SK-N-SH treated with all-trans-retinoic acid at 6 μM for 48 hours (cell line): ENCODE results near the gene CHI3L1.

Experiments used
- ATAC-seq: fragments of 200-7000 bp; cut with Tn5 transposase; 3 replicates; pipeline ENCODE4 v1.9.1; 2020; ENCODE audit warnings: mild to moderate bottlenecking, moderate library complexity
- BACH2 ChIP-seq: fragments of 250-450 bp; sonication (Bioruptor Pico); IDR thresholded peaks from 2 replicates; pipeline ENCODE4 v1.9.0; 2021; ENCODE audit warnings: mild to moderate bottlenecking, borderline replicate concordance
- CSDC2 ChIP-seq: fragments of 250-450 bp; sonication (Bioruptor Pico); IDR thresholded peaks from 2 replicates; pipeline ENCODE4 v1.5.0; 2020; ENCODE audit warnings: mild to moderate bottlenecking, moderate library complexity
- CSRNP3 ChIP-seq: fragments of 250-450 bp; sonication (Bioruptor Pico); IDR thresholded peaks from 2 replicates; pipeline ENCODE4 v1.5.1; 2021; ENCODE audit warnings: mild to moderate bottlenecking, moderate library complexity
- GLIS3 ChIP-seq: fragments of 250-450 bp; sonication (Bioruptor Pico); IDR thresholded peaks from 2 replicates; pipeline ENCODE4 v1.5.0; 2020; ENCODE audit warnings: mild to moderate bottlenecking, moderate library complexity
- ISL1 ChIP-seq: fragments of 250-450 bp; sonication (Bioruptor Pico); IDR thresholded peaks from 2 replicates; pipeline ENCODE4 v2.1.2; 2022; ENCODE audit warnings: mild to moderate bottlenecking, moderate library complexity
- OSR1 ChIP-seq: fragments of 250-450 bp; sonication (Bioruptor Pico); IDR thresholded peaks from 2 replicates; pipeline ENCODE4 v1.8.0; 2022; ENCODE audit warnings: moderate library complexity, mild to moderate bottlenecking, inconsistent platforms
- PATZ1 ChIP-seq: fragments of 250-450 bp; sonication (Bioruptor Pico); IDR thresholded peaks from 2 replicates; pipeline ENCODE4 v1.8.0; 2020; ENCODE audit warnings: mild to moderate bottlenecking, moderate library complexity, borderline replicate concordance
- PPARA ChIP-seq: fragments of 250-450 bp; sonication (Bioruptor Pico); IDR thresholded peaks from 2 replicates; pipeline ENCODE4 v1.5.0; 2020; ENCODE audit warnings: mild to moderate bottlenecking, borderline replicate concordance
- RARB ChIP-seq: fragments of 250-450 bp; sonication (Bioruptor Pico); IDR thresholded peaks from 2 replicates; pipeline ENCODE4 v1.8.0; 2021; ENCODE audit warnings: mild to moderate bottlenecking, moderate library complexity
- SNAI2 ChIP-seq: fragments of 250-450 bp; sonication (Bioruptor Pico); IDR thresholded peaks from 2 replicates; pipeline ENCODE4 v1.5.0; 2020; ENCODE audit warnings: mild to moderate bottlenecking, moderate library complexity
- TCF4 ChIP-seq: fragments of 250-450 bp; sonication (Bioruptor Pico); IDR thresholded peaks from 2 replicates; pipeline ENCODE4 v1.8.0; 2021; ENCODE audit warnings: mild to moderate bottlenecking, moderate library complexity, borderline replicate concordance
- TOX ChIP-seq: fragments of 250-450 bp; sonication (Bioruptor Pico); IDR thresholded peaks from 2 replicates; pipeline ENCODE4 v1.8.0; 2021; ENCODE audit warnings: mild to moderate bottlenecking, moderate library complexity, borderline replicate concordance
- ZC3H10 ChIP-seq: fragments of 250-450 bp; sonication (Bioruptor Pico); IDR thresholded peaks from 2 replicates; pipeline ENCODE4 v1.5.1; 2021; ENCODE audit warnings: mild to moderate bottlenecking, moderate library complexity
- ZFP30 ChIP-seq: fragments of 450-650 bp; formaldehyde crosslinking; IDR thresholded peaks from 2 replicates; pipeline ENCODE4 v1.5.0; 2022; ENCODE audit warnings: mild to moderate bottlenecking, moderate library complexity
- ZNF565 ChIP-seq: fragments of 450-650 bp; formaldehyde crosslinking; conservative IDR thresholded peaks from 2 replicates; pipeline ENCODE4 v1.5.0; 2020; ENCODE audit warnings: low read depth, mild to moderate bottlenecking, moderate library complexity
- ZNF70 ChIP-seq: fragments of 450-650 bp; formaldehyde crosslinking; IDR thresholded peaks from 2 replicates; pipeline ENCODE4 v1.5.0; 2020; ENCODE audit warnings: mild to moderate bottlenecking, moderate library complexity
- ZNF8 ChIP-seq: fragments of 450-650 bp; formaldehyde crosslinking; IDR thresholded peaks from 2 replicates; pipeline ENCODE4 v1.5.0; 2020; ENCODE audit warnings: mild to moderate bottlenecking, moderate library complexity
- TF ChIP-seq, protein P1 (sequence below): fragments of 250-450 bp; sonication (Bioruptor Pico); IDR thresholded peaks from 2 replicates; pipeline ENCODE4 v1.5.0; 2020; ENCODE audit warnings: mild to moderate bottlenecking, moderate library complexity
- TF ChIP-seq, protein P2 (sequence below): fragments of 250-450 bp; sonication (Bioruptor Pico); IDR thresholded peaks from 2 replicates; pipeline ENCODE4 v1.8.0; 2021; ENCODE audit warnings: low read depth, mild to moderate bottlenecking, moderate library complexity, borderline replicate concordance
- TF ChIP-seq, protein P3 (sequence below): fragments of 250-450 bp; sonication (Bioruptor Pico); IDR thresholded peaks from 2 replicates; pipeline ENCODE4 v1.5.1; 2020; ENCODE audit warnings: low read depth, mild to moderate bottlenecking, moderate library complexity

CHI3L1 gene

DNA sequence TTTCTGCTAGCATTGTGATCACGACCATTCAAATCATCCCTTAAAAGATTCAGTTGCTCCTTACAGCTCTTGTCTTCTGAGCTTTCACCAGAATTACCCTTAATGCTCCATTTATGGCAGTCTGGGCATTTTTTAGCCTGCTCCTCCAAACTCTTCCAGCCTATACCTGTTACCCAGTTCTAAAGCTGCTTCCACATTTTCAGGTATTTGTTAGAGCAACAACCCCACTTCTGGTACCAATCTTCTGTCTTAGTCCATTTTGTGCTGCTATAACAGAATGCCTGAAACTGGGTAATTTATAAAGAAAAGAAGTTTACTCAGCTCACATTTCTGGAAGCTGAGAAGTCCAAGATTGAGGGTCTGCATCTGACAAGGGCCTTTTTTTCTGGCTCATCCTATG, 28.1 kb downstream of the CHI3L1 start:
- ATAC-seq, result no peak
- TF ChIP-seq, protein P1, sequence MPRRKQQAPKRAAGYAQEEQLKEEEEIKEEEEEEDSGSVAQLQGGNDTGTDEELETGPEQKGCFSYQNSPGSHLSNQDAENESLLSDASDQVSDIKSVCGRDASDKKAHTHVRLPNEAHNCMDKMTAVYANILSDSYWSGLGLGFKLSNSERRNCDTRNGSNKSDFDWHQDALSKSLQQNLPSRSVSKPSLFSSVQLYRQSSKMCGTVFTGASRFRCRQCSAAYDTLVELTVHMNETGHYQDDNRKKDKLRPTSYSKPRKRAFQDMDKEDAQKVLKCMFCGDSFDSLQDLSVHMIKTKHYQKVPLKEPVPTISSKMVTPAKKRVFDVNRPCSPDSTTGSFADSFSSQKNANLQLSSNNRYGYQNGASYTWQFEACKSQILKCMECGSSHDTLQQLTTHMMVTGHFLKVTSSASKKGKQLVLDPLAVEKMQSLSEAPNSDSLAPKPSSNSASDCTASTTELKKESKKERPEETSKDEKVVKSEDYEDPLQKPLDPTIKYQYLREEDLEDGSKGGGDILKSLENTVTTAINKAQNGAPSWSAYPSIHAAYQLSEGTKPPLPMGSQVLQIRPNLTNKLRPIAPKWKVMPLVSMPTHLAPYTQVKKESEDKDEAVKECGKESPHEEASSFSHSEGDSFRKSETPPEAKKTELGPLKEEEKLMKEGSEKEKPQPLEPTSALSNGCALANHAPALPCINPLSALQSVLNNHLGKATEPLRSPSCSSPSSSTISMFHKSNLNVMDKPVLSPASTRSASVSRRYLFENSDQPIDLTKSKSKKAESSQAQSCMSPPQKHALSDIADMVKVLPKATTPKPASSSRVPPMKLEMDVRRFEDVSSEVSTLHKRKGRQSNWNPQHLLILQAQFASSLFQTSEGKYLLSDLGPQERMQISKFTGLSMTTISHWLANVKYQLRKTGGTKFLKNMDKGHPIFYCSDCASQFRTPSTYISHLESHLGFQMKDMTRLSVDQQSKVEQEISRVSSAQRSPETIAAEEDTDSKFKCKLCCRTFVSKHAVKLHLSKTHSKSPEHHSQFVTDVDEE (CRISPR knock-in tag), result no peak
- TF ChIP-seq GLIS3 (no peak), ISL1 (no peak), SNAI2 (no peak), ZFP30 (CRISPR knock-in tag) (no peak), CSRNP3 (CRISPR knock-in tag) (no peak), PPARA (CRISPR knock-in tag) (no peak), ZNF565 (CRISPR knock-in tag) (no peak), TCF4 (CRISPR knock-in tag) (no peak), ZNF70 (CRISPR knock-in tag) (no peak)

GRCh38 chr1:203156280-203156679, 30.2 kb downstream of the CHI3L1 start:
- no peak for ATAC-seq
- TF ChIP-seq CSDC2 (CRISPR knock-in tag) (no peak), ZC3H10 (CRISPR knock-in tag) (no peak), SNAI2 (no peak), RARB (CRISPR knock-in tag) (no peak), ISL1 (no peak), PPARA (CRISPR knock-in tag) (no peak), TCF4 (CRISPR knock-in tag) (no peak), PATZ1 (CRISPR knock-in tag) (no peak), ZNF8 (CRISPR knock-in tag) (no peak), OSR1 (no peak), ZNF70 (CRISPR knock-in tag) (no peak), TOX (CRISPR knock-in tag) (no peak), BACH2 (CRISPR knock-in tag) (no peak), ZFP30 (CRISPR knock-in tag) (no peak)
- TF ChIP-seq, protein P1 (CRISPR knock-in tag), result no peak
- TF ChIP-seq, protein P2, sequence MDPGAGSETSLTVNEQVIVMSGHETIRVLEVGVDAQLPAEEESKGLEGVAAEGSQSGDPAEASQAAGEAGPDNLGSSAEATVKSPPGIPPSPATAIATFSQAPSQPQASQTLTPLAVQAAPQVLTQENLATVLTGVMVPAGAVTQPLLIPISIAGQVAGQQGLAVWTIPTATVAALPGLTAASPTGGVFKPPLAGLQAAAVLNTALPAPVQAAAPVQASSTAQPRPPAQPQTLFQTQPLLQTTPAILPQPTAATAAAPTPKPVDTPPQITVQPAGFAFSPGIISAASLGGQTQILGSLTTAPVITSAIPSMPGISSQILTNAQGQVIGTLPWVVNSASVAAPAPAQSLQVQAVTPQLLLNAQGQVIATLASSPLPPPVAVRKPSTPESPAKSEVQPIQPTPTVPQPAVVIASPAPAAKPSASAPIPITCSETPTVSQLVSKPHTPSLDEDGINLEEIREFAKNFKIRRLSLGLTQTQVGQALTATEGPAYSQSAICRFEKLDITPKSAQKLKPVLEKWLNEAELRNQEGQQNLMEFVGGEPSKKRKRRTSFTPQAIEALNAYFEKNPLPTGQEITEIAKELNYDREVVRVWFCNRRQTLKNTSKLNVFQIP, result no peak
- TF ChIP-seq, protein P3, sequence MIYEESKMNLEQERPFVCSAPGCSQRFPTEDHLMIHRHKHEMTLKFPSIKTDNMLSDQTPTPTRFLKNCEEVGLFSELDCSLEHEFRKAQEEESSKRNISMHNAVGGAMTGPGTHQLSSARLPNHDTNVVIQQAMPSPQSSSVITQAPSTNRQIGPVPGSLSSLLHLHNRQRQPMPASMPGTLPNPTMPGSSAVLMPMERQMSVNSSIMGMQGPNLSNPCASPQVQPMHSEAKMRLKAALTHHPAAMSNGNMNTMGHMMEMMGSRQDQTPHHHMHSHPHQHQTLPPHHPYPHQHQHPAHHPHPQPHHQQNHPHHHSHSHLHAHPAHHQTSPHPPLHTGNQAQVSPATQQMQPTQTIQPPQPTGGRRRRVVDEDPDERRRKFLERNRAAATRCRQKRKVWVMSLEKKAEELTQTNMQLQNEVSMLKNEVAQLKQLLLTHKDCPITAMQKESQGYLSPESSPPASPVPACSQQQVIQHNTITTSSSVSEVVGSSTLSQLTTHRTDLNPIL (CRISPR knock-in tag), result no peak
